Activated CD8-positive, alpha-beta memory T cell treated with anti-CD3 and anti-CD28 coated beads, Interleukin-2, amount 10 ng/mL, durations not matched to agents 7 days and 5 days (primary cell): ENCODE data around the gene CLIP1. TPM values are rescaled to one million over a fixed set of nuclear protein-coding genes. Genes with fewer than 3 reads are reported as not detected.

Experiments
- ATAC-seq: fragments of 150-1000 bp; cut with Tn5 transposase; one replicate; pipeline ENCODE4 v1.10.0; 2021; ENCODE audit warnings: moderate library complexity
- CTCF ChIA-PET: fragments of 350-600 bp; sonication (Branson Sonifier 250); formaldehyde crosslinking; loops from one replicate; lab custom pipeline; 2021; ENCODE audit warnings: antibody characterized with exemption; lab: Charles Lee
- DNase-seq: peaks from one replicate; pipeline ENCODE4 v3.0.0-alpha.2; 2020
- H3K27ac Mint-ChIP-seq: one replicate; pipeline ENCODE4 v1.8.0; 2021; ENCODE audit warnings: mild to moderate bottlenecking, mixed read lengths
- H3K27me3 Mint-ChIP-seq: one replicate; pipeline ENCODE4 v1.8.0; 2021; ENCODE audit warnings: mixed read lengths
- H3K36me3 Mint-ChIP-seq: one replicate; pipeline ENCODE4 v1.8.0; 2021; ENCODE audit warnings: mild to moderate bottlenecking, mixed read lengths
- H3K4me1 Mint-ChIP-seq: one replicate; pipeline ENCODE4 v1.8.0; 2021; ENCODE audit warnings: mixed read lengths
- H3K4me3 Mint-ChIP-seq: one replicate; pipeline ENCODE4 v1.8.0; 2021; ENCODE audit warnings: mild to moderate bottlenecking, moderate library complexity, mixed read lengths
- H3K9me3 Mint-ChIP-seq: one replicate; pipeline ENCODE4 v1.8.0; 2022; ENCODE audit warnings: low read depth, mixed read lengths
- total RNA-seq, 2 experiments: library from RNA; stranded (reverse); gene quantifications; one replicate each; pipeline ENCODE4 v1.2.3, GENCODE V29; 2021

The CLIP1 gene
- total RNA-seq, 2 experiments from 2014 or later = 56.2 to 75.7 TPM

- no peak overlapping the region for H3K4me3 Mint-ChIP-seq
- no peak for DNase-seq
- no peaks in the 10 kb centered on the region for H3K27me3 Mint-ChIP-seq
- no peaks in the 10 kb centered on the region for H3K4me1 Mint-ChIP-seq
- peaks cover 17% of the 10 kb centered on the region for H3K36me3 Mint-ChIP-seq
- H3K27ac Mint-ChIP-seq = no peak overlapping the region
- ATAC-seq = no peak
- no peaks in the 10 kb centered on the region for H3K9me3 Mint-ChIP-seq
- CTCF ChIA-PET = interaction anchor here (0.6 to 1.7 kb wide), 3 partner anchors 21 to 47 kb away, joined by 3 to 4 read pairs (median 4); no protein-coding TSS in a partner anchor
These were observed 113.7 kb downstream of the CLIP1 start for GRCh38 chr12:122308811-122309210.

- Mint-ChIP-seq H3K27me3 (no peaks in the 10 kb centered on the region), H3K36me3 (peaks cover 21% of the 10 kb centered on the region), H3K27ac (no peak overlapping the region), H3K9me3 (no peaks in the 10 kb centered on the region), H3K4me3 (no peak overlapping the region), H3K4me1 (no peaks in the 10 kb centered on the region)
- CTCF ChIA-PET = interaction anchor here (1.8 kb wide), 1 partner anchor 49 kb away, joined by 6 read pairs; no protein-coding TSS in a partner anchor
- no peak for ATAC-seq
- DNase-seq = no peak
These were observed 116.1 kb downstream of the CLIP1 start for GRCh38 chr12:122306407-122306806.

GRCh38 chr12:122304924-122305323 is 117.5 kb downstream of the CLIP1 start:
- CTCF ChIA-PET = interaction anchor here (0.7 kb wide), 1 partner anchor 515 kb away, joined by 3 read pairs; no protein-coding TSS in a partner anchor
- H3K9me3 Mint-ChIP-seq = no peaks in the 10 kb centered on the region

GRCh38 chr12:122303068-122303467 is 119.4 kb downstream of the CLIP1 start:
- Mint-ChIP-seq H3K27me3 (no peaks in the 10 kb centered on the region), H3K9me3 (no peaks in the 10 kb centered on the region), H3K27ac (peak overlapping the region; percentile 34), H3K4me1 (no peaks in the 10 kb centered on the region), H3K36me3 (peaks cover 13% of the 10 kb centered on the region), H3K4me3 (no peak overlapping the region)
- ATAC-seq (no peak), DNase-seq (no peak)
- CTCF ChIA-PET = interaction anchor here (1.0 kb wide), 1 partner anchor 34 kb away, joined by 3 read pairs; no protein-coding TSS in a partner anchor

More at GRCh38 chr12:122304924-122305323, 117.5 kb downstream of the CLIP1 start:
- H3K27ac Mint-ChIP-seq = no peak overlapping the region
- no peak overlapping the region for H3K4me3 Mint-ChIP-seq
- H3K27me3 Mint-ChIP-seq = no peaks in the 10 kb centered on the region
- H3K4me1 Mint-ChIP-seq = no peaks in the 10 kb centered on the region
- peaks cover 17% of the 10 kb centered on the region for H3K36me3 Mint-ChIP-seq
- ATAC-seq (no peak), DNase-seq (no peak)

GRCh38 chr12:122298071-122298748 is 124.3 kb downstream of the CLIP1 start:
- Mint-ChIP-seq H3K4me3 (no peak overlapping the region), H3K36me3 (peaks cover 20% of the 10 kb centered on the region), H3K9me3 (no peaks in the 10 kb centered on the region), H3K27ac (no peak overlapping the region), H3K27me3 (no peaks in the 10 kb centered on the region), H3K4me1 (peaks cover 3% of the 10 kb centered on the region)
- ATAC-seq (no peak), DNase-seq (no peak)
- CTCF ChIA-PET = no interaction called here

- CTCF ChIA-PET = no interaction called here
- no peak for ATAC-seq
- no peaks in the 10 kb centered on the region for H3K9me3 Mint-ChIP-seq
- no peak for DNase-seq
- peaks cover 22% of the 10 kb centered on the region for H3K36me3 Mint-ChIP-seq
- no peaks in the 10 kb centered on the region for H3K27me3 Mint-ChIP-seq
- no peak overlapping the region for H3K4me3 Mint-ChIP-seq
- H3K27ac Mint-ChIP-seq = no peak overlapping the region
- peaks cover 8% of the 10 kb centered on the region for H3K4me1 Mint-ChIP-seq
These were observed 125.0 kb downstream of the CLIP1 start for GRCh38 chr12:122297494-122297893.

GRCh38 chr12:122295877-122296276 is 126.6 kb downstream of the CLIP1 start:
- no peak overlapping the region for H3K4me3 Mint-ChIP-seq
- peaks cover 8% of the 10 kb centered on the region for H3K4me1 Mint-ChIP-seq
- CTCF ChIA-PET = interaction anchor here (0.7 kb wide), 1 partner anchor 104 kb away, joined by 3 read pairs; no protein-coding TSS in a partner anchor
- peaks cover 22% of the 10 kb centered on the region for H3K36me3 Mint-ChIP-seq
- H3K27me3 Mint-ChIP-seq = no peaks in the 10 kb centered on the region
- no peak overlapping the region for H3K27ac Mint-ChIP-seq
- ATAC-seq (no peak), DNase-seq (no peak)
- H3K9me3 Mint-ChIP-seq = no peaks in the 10 kb centered on the region

GRCh38 chr12:122293081-122293480 is 129.4 kb downstream of the CLIP1 start:
- H3K9me3 Mint-ChIP-seq = no peaks in the 10 kb centered on the region
- H3K27ac Mint-ChIP-seq = peak overlapping the region; percentile 63
- no peak overlapping the region for H3K4me3 Mint-ChIP-seq
- peaks cover 12% of the 10 kb centered on the region for H3K4me1 Mint-ChIP-seq
- H3K27me3 Mint-ChIP-seq = no peaks in the 10 kb centered on the region
- H3K36me3 Mint-ChIP-seq = peaks cover 21% of the 10 kb centered on the region
- CTCF ChIA-PET = no interaction called here
- DNase-seq (no peak), ATAC-seq (peak; percentile 42)

- no peaks in the 10 kb centered on the region for H3K27me3 Mint-ChIP-seq
- H3K9me3 Mint-ChIP-seq = no peaks in the 10 kb centered on the region
- DNase-seq (no peak), ATAC-seq (no peak)
- peaks cover 22% of the 10 kb centered on the region for H3K36me3 Mint-ChIP-seq
- H3K27ac Mint-ChIP-seq = no peak overlapping the region
- H3K4me3 Mint-ChIP-seq = no peak overlapping the region
- peaks cover 19% of the 10 kb centered on the region for H3K4me1 Mint-ChIP-seq
- CTCF ChIA-PET = no interaction called here
These were observed 131.0 kb downstream of the CLIP1 start for GRCh38 chr12:122291431-122291830.

- CTCF ChIA-PET = no interaction called here
- H3K36me3 Mint-ChIP-seq = peaks cover 11% of the 10 kb centered on the region
- no peak overlapping the region for H3K4me3 Mint-ChIP-seq
- no peak for DNase-seq
- no peaks in the 10 kb centered on the region for H3K27me3 Mint-ChIP-seq
- no peak for ATAC-seq
- H3K4me1 Mint-ChIP-seq = peaks cover 11% of the 10 kb centered on the region
- H3K27ac Mint-ChIP-seq = no peak overlapping the region
- no peaks in the 10 kb centered on the region for H3K9me3 Mint-ChIP-seq
These were observed 138.8 kb downstream of the CLIP1 start for GRCh38 chr12:122283680-122284079.

- no peak overlapping the region for H3K4me3 Mint-ChIP-seq
- no peak for ATAC-seq
- no peaks in the 10 kb centered on the region for H3K27me3 Mint-ChIP-seq
- H3K36me3 Mint-ChIP-seq = peaks cover 9% of the 10 kb centered on the region
- no peak overlapping the region for H3K27ac Mint-ChIP-seq
- CTCF ChIA-PET = interaction anchor here (1.0 to 1.3 kb wide), 3 partner anchors 38 to 121 kb away, joined by 4 to 5 read pairs (median 4); no protein-coding TSS in a partner anchor
- no peaks in the 10 kb centered on the region for H3K4me1 Mint-ChIP-seq
- DNase-seq = no peak
- H3K9me3 Mint-ChIP-seq = no peaks in the 10 kb centered on the region
These were observed 140.4 kb downstream of the CLIP1 start for GRCh38 chr12:122282061-122282460.

GRCh38 chr12:122276242-122276641 is 146.2 kb downstream of the CLIP1 start:
- H3K4me1 Mint-ChIP-seq = no peaks in the 10 kb centered on the region
- CTCF ChIA-PET = no interaction called here

GRCh38 chr12:122275459-122275858 is 147.0 kb downstream of the CLIP1 start:
- Mint-ChIP-seq H3K4me1 (no peaks in the 10 kb centered on the region), H3K27me3 (no peaks in the 10 kb centered on the region), H3K4me3 (no peak overlapping the region), H3K27ac (no peak overlapping the region), H3K36me3 (peaks cover 12% of the 10 kb centered on the region), H3K9me3 (no peaks in the 10 kb centered on the region)
- no peak for DNase-seq
- ATAC-seq = no peak
- CTCF ChIA-PET = no interaction called here

More at GRCh38 chr12:122276242-122276641, 146.2 kb downstream of the CLIP1 start:
- ATAC-seq = no peak
- no peaks in the 10 kb centered on the region for H3K27me3 Mint-ChIP-seq
- H3K9me3 Mint-ChIP-seq = no peaks in the 10 kb centered on the region
- no peak overlapping the region for H3K4me3 Mint-ChIP-seq
- DNase-seq = no peak
- H3K36me3 Mint-ChIP-seq = peaks cover 12% of the 10 kb centered on the region
- no peak overlapping the region for H3K27ac Mint-ChIP-seq
